ENCODE data around the gene TBX15.

Gene TBX15

DNA sequence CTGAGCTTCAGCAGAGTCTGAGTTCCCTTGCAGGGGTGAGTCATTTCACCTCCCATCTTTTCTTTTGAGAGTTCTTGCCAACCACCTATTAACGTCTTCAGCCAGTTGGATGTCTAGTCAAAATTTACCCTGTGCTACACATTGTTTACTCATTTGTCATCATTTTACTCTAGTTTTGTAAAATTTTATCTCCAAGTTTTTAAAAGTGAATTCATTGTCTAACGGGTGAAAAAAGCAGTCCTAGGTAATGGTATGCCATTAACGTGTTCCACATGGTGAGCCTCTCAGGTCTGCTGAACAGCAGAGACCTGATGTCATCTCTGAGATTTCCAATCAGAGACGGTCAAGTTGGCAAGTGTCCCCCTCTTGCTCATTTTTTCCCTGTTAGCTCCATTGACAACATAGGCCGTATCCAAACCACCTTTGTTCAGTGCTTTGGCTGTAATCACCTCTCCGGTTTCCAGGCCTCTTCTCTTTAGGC lies 85.4 kb downstream of the TBX15 start:
- TF ChIP-seq, protein P1, sequence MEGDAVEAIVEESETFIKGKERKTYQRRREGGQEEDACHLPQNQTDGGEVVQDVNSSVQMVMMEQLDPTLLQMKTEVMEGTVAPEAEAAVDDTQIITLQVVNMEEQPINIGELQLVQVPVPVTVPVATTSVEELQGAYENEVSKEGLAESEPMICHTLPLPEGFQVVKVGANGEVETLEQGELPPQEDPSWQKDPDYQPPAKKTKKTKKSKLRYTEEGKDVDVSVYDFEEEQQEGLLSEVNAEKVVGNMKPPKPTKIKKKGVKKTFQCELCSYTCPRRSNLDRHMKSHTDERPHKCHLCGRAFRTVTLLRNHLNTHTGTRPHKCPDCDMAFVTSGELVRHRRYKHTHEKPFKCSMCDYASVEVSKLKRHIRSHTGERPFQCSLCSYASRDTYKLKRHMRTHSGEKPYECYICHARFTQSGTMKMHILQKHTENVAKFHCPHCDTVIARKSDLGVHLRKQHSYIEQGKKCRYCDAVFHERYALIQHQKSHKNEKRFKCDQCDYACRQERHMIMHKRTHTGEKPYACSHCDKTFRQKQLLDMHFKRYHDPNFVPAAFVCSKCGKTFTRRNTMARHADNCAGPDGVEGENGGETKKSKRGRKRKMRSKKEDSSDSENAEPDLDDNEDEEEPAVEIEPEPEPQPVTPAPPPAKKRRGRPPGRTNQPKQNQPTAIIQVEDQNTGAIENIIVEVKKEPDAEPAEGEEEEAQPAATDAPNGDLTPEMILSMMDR (conservative IDR thresholded peaks at IDR 0.05; ENCODE audit: low read length), result no peak
- DNase-seq (ENCODE audit: low read depth), result peak; percentile 57
- H3K4me3 ChIP-seq (ENCODE audit: low read length), result no peak overlapping the region

- no peak overlapping the region for H3K4me3 ChIP-seq (ENCODE audit: low read length)
- no peak for DNase-seq (ENCODE audit: low read depth)
- TF ChIP-seq, protein P1 (conservative IDR thresholded peaks at IDR 0.05; ENCODE audit: low read length), result no peak
Observed at GRCh38 chr1:118902299-118902698, 85.8 kb downstream of the TBX15 start.

- DNase-seq (ENCODE audit: low read depth), result no peak
- TF ChIP-seq, protein P1 (conservative IDR thresholded peaks at IDR 0.05; ENCODE audit: low read length), result no peak
- no peak overlapping the region for H3K4me3 ChIP-seq (ENCODE audit: low read length)
Observed at GRCh38 chr1:118900643-118901440, 87.3 kb downstream of the TBX15 start.

GRCh38 chr1:118899340-118899739 lies 88.8 kb downstream of the TBX15 start:
- TF ChIP-seq, protein P1 (conservative IDR thresholded peaks at IDR 0.05; ENCODE audit: low read length), result no peak
- DNase-seq (ENCODE audit: low read depth), result no peak
- no peak overlapping the region for H3K4me3 ChIP-seq (ENCODE audit: low read length)

DNA sequence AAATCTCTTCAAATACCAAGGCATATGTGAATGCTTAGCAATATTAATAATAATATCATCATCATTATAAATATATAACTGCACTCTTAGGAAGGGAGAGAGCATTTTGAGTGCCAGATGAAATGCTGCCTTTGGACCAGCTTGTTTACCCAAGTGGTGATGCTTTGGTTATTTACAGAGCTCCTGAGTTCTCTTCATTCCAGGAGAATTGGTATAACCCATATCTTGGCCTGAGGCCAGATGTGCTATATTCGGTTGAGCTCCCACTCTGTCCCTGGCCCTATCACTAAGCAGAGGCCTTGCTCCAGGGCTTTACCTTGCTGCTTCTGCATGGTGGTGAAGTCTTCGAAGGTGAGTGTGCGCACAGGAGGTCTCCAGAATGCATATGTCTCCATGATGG lies 89.4 kb downstream of the TBX15 start:
- H3K4me3 ChIP-seq (ENCODE audit: low read length), result no peak overlapping the region
- no peak for DNase-seq (ENCODE audit: low read depth)
- TF ChIP-seq, protein P1 (conservative IDR thresholded peaks at IDR 0.05; ENCODE audit: low read length), result no peak

DNA sequence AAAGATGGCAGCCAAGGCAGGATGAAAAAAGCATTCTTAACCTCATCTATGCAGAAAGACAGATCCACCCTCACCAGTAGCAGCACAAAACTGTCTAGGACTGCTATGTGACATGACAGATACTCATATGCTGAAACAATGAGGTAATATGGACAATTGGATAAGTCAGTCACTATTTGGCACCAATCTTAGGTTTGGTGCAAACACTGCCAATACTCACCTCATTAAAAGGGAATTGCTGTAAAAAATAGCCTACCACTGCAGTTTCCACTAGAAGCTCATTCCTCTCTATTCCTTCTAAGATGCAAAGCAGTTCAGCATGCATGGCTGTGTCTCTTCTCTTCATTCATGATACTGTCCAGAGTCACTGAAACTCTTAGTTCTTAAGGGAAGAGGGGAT lies 91.7 kb downstream of the TBX15 start:
- DNase-seq (ENCODE audit: low read depth), result no peak
- TF ChIP-seq, protein P1 (conservative IDR thresholded peaks at IDR 0.05; ENCODE audit: low read length), result no peak

GRCh38 chr1:118894836-118895235 lies 93.3 kb downstream of the TBX15 start:
- TF ChIP-seq, protein P1 (conservative IDR thresholded peaks at IDR 0.05; ENCODE audit: low read length), result no peak
- no peak for DNase-seq (ENCODE audit: low read depth)
- H3K4me3 ChIP-seq (ENCODE audit: low read length), result no peak overlapping the region

More for the DNA sequence above, 91.7 kb downstream of the TBX15 start:
- H3K4me3 ChIP-seq (ENCODE audit: low read length), result no peak overlapping the region
